ENCODE data around the gene PTPN22.

The PTPN22 gene

GRCh38 chr1:113887402-113888175, 16.1 kb upstream of the PTPN22 start, which contains the start of gene BCL2L15:
BCL2L15 (minus strand) TSS chr1:113887581; CDS start chr1:113887375, 206 bp downstream.
- no peak within 1 kb of the TSS for H3K4me3 ChIP-seq (ENCODE audit: low read depth, low read length)
- TF ChIP-seq, protein P1, sequence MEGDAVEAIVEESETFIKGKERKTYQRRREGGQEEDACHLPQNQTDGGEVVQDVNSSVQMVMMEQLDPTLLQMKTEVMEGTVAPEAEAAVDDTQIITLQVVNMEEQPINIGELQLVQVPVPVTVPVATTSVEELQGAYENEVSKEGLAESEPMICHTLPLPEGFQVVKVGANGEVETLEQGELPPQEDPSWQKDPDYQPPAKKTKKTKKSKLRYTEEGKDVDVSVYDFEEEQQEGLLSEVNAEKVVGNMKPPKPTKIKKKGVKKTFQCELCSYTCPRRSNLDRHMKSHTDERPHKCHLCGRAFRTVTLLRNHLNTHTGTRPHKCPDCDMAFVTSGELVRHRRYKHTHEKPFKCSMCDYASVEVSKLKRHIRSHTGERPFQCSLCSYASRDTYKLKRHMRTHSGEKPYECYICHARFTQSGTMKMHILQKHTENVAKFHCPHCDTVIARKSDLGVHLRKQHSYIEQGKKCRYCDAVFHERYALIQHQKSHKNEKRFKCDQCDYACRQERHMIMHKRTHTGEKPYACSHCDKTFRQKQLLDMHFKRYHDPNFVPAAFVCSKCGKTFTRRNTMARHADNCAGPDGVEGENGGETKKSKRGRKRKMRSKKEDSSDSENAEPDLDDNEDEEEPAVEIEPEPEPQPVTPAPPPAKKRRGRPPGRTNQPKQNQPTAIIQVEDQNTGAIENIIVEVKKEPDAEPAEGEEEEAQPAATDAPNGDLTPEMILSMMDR (IDR thresholded peaks at IDR 0.05; ENCODE audit: low read depth, low read length, missing control alignments) = no peak
- no peak for DNase-seq (ENCODE audit: low read depth)

DNA sequence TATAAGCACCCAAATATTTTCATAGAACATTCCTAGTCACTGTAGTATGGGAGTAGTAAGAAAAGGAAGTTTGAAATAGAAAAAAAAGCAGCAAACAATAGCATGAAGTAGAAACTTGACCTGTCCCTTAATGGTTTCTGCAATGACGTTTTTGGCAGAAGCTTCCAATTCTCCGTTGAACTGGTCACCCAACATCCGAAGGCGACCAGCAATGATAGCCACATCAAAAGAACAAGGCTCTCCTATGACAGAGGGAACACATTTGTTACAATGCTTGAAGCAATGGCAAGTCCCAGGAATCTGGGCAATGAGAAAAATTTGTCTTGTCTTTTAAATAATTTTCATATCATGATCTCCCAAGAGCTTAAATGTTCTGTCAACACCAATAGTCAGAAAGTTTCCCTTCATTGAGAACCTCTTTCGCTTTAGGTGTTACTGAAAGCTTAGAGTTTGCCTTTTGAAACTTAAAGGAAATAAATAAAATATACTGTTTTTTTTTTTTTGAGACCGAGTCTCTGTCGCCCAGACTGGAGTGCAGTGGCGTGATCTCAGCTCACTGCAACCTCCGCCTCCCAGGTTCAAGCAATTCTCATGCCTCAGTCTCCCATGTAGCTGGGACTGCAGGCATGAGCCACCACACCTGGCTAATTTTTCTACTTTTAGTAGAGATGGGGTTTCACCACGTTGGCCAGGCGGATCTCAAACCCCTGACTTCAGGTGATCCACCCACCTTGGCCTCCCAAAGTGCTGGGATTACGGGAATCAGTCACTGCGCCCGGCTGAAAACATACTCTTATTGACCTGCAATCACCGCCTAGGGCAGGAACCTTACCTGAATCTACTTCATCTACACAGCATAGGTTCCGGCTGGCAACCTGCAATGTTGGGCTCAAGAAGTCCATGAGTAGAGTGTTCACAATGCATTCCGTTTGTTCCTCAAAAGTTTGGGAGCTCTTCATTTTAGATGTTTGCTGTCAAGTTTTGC, 15.2 kb upstream of the PTPN22 start:
- TF ChIP-seq, protein P1 (IDR thresholded peaks at IDR 0.05; ENCODE audit: low read depth, low read length, missing control alignments) = no peak
- no peak for DNase-seq (ENCODE audit: low read depth)
- H3K4me3 ChIP-seq (ENCODE audit: low read depth, low read length) = no peak overlapping the region

DNA sequence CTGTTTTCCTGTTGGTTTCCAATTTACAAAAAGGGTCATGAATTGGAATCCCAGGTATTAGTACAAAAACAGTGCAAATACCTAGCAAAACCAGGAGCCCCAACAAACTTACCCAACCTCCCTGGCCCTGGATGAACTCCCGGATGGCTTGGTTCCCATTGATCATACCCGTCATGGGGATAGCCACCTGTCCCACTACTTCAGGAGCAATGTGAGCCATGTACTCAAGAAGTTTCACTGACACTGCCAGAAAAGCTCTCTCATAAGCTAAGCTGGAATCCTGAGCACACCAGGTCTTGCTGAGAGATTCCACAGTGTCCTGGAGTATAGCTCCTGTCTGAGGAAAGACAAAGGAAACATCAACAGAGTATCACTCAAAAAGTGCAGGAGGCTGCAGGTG, 10.1 kb upstream of the PTPN22 start:
- no peak for DNase-seq (ENCODE audit: low read depth)
- no peak overlapping the region for H3K4me3 ChIP-seq (ENCODE audit: low read depth, low read length)
- TF ChIP-seq, protein P1 (IDR thresholded peaks at IDR 0.05; ENCODE audit: low read depth, low read length, missing control alignments) = no peak

GRCh38 chr1:113879739-113880038, 8.2 kb upstream of the PTPN22 start:
- no peak for DNase-seq (ENCODE audit: low read depth)
- TF ChIP-seq, protein P1 (IDR thresholded peaks at IDR 0.05; ENCODE audit: low read depth, low read length, missing control alignments) = no peak
- H3K4me3 ChIP-seq (ENCODE audit: low read depth, low read length) = no peak overlapping the region

- TF ChIP-seq, protein P1 (IDR thresholded peaks at IDR 0.05; ENCODE audit: low read depth, low read length, missing control alignments) = no peak
- H3K4me3 ChIP-seq (ENCODE audit: low read depth, low read length) = no peak overlapping the region
- DNase-seq (ENCODE audit: low read depth) = no peak
Observed at GRCh38 chr1:113876176-113876575, 4.7 kb upstream of the PTPN22 start.

DNA sequence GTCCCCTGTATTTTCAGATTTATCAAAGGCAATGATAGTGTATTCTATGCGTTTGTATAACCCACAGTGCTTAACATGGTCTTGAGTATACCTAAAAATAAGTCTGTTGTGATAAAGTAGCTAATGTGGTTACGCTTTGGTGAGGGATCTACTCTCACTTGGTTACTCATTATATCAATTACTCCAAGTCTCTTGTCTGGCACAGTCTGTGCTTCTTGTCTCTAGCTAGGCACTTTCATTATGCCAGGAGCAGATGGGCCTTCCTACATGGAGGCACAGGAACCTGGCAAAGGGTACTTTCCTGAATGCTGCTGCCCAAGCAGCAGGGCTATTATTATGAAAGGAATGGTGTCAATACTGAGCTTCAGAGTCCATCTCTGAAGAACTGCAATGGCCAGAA, 4.2 kb upstream of the PTPN22 start:
- TF ChIP-seq, protein P1 (IDR thresholded peaks at IDR 0.05; ENCODE audit: low read depth, low read length, missing control alignments) = no peak
- DNase-seq (ENCODE audit: low read depth) = no peak
- H3K4me3 ChIP-seq (ENCODE audit: low read depth, low read length) = no peak overlapping the region

All from GM12864 (cell line).